Renal cortex interstitium (tissue), 11 donors: Measurements from ENCODE around the gene IL1RAPL1. TPM values are rescaled to one million over a fixed set of nuclear protein-coding genes. Genes with fewer than 3 reads are reported as not detected.
A peak's percentile ranks its signal among the peaks of the same experiment; 100 is the strongest.

ENCODE experiments used
- DNase-seq, 11 donors: peaks; one replicate each; pipeline ENCODE4 v3.0.0-alpha.2; 2013; ENCODE audit warnings: low read depth in 9 of 11, low spot score in 4 of 11; ENCODE audit errors: extremely low read depth in 1 of 11
- polyA plus RNA-seq, 3 donors: library from polyadenylated mRNA; unstranded; fragments of 120-200 nt; gene quantifications; one replicate each; pipeline ENCODE4 v1.2.1, GENCODE V29; 2013; ENCODE audit not compliant: insufficient read length in 3 of 3

The IL1RAPL1 gene
- polyA plus RNA-seq, 3 donors, result 2.4 to 2.7 (median 2.6) TPM

DNA sequence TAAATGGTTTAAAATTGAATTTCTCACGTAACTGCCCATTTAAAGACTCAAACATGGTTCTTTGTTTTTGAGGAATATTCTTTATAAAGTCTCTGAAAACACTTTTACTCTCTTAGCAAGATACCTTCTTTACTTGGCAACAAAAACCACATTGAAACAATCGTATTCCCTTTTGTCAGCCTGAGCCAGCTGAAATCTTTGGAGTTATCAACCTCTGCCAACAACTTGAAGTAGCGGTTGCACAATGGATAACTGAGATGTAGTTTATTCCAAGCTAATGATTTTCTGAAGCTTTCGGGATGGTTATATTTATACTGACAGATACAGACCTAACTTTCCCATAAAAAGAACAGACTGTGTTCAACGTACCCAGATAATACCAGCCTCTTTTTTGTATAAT, 561.3 kb downstream of the IL1RAPL1 start:
- no peak for DNase-seq

- DNase-seq, result no peak
Observed at GRCh38 chrX:29155286-29155685, 568.0 kb downstream of the IL1RAPL1 start.

DNA sequence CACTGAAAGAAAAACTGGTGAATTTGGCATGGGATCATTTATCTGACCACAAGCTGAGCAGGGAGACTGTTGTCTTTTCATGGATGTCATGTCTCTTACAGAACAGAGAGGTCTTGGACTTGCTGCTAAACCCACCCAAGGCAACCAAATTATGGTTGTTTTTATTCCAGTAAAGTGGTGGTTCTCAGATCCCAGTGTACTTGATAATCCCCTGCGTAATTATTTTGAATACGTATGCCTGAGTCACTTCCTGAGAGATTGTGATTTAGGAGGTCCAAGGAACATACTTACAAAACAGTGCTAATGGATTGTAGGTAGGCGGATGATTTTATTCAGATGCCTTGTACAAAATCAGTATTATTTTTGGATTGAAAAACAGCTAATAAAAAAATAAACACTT, 585.6 kb downstream of the IL1RAPL1 start:
- DNase-seq, result no peak

GRCh38 chrX:29187264-29187663, 600.0 kb downstream of the IL1RAPL1 start:
- DNase-seq, result no peak

GRCh38 chrX:29196501-29196900, 609.3 kb downstream of the IL1RAPL1 start:
- DNase-seq, result no peak

- DNase-seq, result no peak
Observed at GRCh38 chrX:29215251-29215650, 628.0 kb downstream of the IL1RAPL1 start.

DNA sequence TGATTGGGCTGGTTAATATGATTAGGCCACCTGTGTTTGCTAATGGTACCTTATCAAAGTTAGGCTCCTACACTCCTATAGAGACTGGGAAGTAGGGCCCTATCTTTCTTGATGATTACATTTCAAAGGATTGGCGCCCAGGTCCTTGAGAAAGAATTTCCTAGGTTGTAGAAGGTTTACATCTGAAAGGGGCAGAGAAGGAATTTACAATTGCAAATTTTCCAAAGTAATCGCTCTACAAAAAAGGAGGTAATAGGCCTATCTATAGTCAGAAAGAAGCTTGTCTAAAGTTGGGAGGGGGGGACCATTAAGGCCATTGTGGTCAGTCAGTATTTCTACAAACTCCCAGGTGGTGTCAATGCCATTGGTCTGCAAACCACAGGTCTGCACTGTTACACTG, 638.4 kb downstream of the IL1RAPL1 start:
- no peak for DNase-seq

GRCh38 chrX:29229802-29230201, 642.6 kb downstream of the IL1RAPL1 start:
- DNase-seq, result no peak

GRCh38 chrX:29231800-29232199, 644.6 kb downstream of the IL1RAPL1 start:
- DNase-seq, result no peak

- DNase-seq, result no peak
Observed at GRCh38 chrX:29233592-29234183, 646.4 kb downstream of the IL1RAPL1 start.

DNA sequence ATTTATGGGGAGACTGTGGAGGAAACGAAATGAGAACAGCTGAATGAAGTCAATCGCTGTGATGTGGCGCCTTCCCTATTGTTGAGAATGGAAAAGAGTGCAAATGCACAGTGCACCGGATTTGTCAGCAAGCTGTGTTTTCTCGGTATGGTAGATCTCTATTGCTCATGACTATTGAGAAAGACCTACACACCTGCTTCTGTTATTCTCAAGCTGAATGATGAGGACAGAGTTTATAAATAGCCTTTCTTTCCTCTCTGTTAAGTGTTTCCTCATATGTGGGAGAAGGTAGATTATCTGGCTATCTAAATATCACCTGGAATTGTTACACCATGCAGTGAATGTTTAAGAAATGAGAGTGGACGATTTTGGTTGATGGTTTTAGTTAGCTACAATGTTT, 650.7 kb downstream of the IL1RAPL1 start:
- no peak for DNase-seq

GRCh38 chrX:29241809-29242208, 654.6 kb downstream of the IL1RAPL1 start:
- DNase-seq, result no peak

GRCh38 chrX:29242856-29243255, 655.6 kb downstream of the IL1RAPL1 start:
- no peak for DNase-seq

GRCh38 chrX:29243942-29244341, 656.7 kb downstream of the IL1RAPL1 start:
- DNase-seq, result no peak

- no peak for DNase-seq
Observed at GRCh38 chrX:29254515-29254914, 667.3 kb downstream of the IL1RAPL1 start.

DNA sequence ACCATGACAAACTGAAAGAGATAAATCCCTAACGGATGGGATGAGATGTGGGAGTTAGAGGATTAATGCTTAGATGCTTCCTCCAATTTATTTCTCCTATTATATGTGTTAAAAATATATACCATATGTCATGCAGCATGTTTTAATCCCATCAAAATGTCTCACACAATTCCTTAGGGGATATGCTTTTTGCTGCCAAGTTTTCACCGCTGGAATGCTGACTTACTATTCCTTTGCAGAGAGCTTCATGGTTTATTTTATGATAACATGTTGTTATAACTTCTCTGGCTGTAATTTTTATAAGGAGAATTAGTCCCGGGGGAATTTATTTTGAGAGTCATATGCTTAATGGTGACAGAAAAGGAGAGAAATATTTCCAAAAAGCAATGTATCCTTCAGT, 670.3 kb downstream of the IL1RAPL1 start:
- peak in 5 of 11 donors; percentile 17 to 38 (median 24) for DNase-seq

DNA sequence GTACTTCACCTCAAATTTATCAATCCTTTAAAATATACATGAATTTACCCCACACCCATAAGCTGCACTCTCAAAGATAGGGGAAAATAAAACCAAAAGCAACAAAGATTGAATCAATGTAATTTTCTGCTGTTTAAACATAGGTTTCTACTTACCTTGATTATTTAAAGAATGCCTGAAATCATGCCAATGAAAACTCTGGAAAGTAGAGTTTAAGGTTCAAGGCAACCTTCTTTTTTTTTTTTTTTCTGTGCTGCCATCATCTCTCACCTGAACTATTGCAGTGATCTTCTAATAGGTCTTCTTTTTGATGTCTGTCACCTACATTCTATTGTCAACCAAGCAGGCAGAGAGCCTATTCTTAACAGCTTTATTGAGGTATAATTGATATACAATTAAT, 682.1 kb downstream of the IL1RAPL1 start:
- DNase-seq, result no peak

GRCh38 chrX:29274517-29274916, 687.3 kb downstream of the IL1RAPL1 start:
- no peak for DNase-seq

GRCh38 chrX:29275928-29276327, 688.7 kb downstream of the IL1RAPL1 start:
- no peak for DNase-seq

DNA sequence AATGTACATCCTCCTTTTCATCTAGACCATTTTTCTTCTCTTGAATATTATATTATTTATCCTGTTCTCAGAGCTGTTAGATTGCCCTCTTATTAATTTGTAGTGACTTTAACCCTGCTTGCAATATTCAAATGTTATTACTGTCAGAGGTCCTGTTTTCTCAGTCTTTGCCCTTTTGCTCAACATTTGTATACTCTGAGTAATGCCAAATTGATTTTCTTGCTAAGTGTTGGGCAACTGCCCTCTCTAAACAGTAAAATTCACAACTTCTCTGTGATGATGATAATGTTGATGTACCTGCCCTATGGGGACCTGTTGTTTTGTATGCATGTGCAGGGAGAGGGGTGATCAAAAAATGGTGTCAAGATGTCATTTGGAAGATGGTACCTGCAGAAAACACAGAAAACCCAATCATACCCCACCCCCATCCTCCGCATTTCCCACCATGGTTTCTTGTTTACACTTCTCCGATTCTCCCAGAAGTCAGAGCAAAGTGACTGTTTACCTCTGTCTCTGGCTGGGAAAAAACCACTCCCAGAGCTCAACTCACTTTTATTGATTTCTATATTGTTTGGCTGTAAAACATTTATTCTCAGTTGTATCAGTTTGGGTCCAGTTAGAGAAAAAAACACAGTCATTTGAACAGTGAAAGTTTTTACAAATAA, 694.0 kb downstream of the IL1RAPL1 start:
- no peak for DNase-seq

DNA sequence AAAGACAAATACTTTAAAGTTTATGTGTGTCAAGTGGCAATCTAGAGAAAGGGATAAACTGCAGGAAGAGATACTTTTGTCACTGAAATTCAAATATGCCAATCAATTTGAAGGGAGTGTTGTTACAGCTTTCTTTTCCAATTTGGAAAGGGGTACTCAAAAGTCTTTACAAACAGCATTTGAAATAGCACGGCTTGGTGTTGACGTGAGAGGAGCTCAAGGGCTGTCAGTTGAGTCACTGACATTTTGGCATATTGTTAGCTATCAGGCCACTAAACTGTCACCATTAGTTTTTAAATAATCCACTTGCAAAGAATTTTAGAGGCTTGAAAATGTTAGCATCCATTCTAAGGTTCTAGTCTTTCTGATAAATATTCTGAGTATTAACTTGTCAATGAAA, 698.4 kb downstream of the IL1RAPL1 start:
- DNase-seq, result no peak
